ENCODE results near the gene ZNF101. TPM values are rescaled to one million over a fixed set of nuclear protein-coding genes. Genes with fewer than 3 reads are reported as not detected.

ZNF101 gene
- total RNA-seq, 1 donor from 2014 or later: 44.2 TPM

DNA sequence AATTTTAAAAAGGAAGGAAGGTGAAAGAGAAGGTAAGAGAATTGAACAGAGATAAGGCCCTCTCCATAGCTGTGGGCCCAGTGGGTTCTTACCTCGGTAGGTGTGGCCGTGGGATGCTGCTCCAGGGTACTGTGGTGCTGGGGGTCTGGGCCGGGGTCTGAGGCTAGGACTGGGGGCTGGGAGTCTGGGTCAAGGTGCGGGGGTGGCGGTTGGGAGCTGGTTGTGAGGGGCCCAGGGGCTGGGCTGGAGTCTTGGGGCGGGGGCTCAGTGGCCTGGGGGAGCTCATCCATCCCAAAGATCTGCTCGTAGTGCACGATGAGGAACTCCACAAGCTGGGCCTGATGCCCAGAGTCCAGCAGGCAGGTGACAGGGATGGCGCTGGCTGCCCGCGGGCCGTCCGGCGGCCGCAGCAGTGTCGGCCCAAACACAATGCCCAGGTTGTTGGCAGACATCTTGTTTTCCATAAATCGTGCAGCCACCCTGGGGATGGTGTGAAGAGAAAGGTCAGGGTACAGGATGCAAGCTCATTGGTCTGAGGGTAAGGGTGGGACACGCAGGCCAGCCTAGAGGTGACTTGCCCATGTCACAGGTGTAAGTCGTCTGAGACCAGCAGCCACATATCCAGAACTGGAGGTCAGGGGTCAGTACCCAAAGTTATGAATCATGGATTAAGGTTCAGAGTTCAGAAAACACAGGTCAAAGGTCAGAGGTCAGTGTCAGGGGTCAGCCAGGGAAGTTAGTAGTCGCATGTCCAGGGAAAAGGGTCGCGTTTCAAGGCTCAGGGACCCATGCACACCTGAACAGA is 34.7 kb upstream of the ZNF101 start:
- H3K27me3 Mint-ChIP-seq: no peaks in the 10 kb centered on the region
- intact Hi-C loops (cut with micrococcal nuclease): no loop called here
- peaks cover 9% of the 10 kb centered on the region for H3K4me1 Mint-ChIP-seq
- peaks cover 56% of the 10 kb centered on the region for H3K36me3 Mint-ChIP-seq (ENCODE audit: low read depth)
- no peak overlapping the region for H3K27ac Mint-ChIP-seq
- DNase-seq: no peak
- no peak overlapping the region for H3K4me3 Mint-ChIP-seq
- H3K9me3 Mint-ChIP-seq: no peaks in the 10 kb centered on the region

DNA sequence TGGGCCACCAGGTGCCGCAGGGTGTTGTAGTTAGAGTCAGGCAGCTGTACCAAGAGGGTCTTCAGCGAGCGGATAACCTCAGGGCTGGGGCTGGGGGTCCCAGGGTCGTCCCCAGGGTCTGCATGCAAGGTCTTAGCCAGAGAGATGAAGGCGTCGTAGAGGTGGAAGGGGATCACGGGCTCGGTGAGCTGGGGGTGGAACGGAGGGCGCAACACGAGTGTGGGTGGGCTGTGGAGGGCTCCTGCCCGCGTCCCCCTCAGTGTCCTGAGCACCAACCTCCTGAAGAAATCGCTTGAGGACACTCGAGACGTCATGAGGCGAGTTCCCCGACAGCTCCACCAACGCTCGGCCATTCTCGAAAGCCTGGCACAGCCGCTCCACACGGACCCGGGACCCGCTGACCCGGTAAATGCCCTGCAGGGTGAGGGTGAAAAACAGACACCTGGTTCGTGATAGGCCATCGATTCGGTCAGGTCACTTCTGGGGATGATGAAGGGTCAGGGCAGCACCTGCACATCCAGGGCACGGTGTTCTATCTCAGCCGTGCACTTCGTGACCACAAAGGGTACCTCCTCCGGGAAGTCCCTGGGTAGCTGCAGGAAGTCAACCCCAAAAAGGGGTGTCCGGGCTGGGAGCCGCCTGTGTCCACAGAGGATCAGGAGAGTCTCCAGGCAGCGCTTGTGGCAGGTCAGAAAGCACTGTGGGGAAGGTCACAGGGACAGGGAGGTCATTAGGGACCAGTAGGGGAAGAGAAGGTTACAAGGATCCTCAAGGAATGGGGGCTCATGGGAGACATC is 33.9 kb upstream of the ZNF101 start:
- intact Hi-C loops (cut with micrococcal nuclease): no loop called here
- Mint-ChIP-seq H3K27ac (no peak overlapping the region), H3K36me3 (ENCODE audit: low read depth) (peaks cover 55% of the 10 kb centered on the region)

DNA sequence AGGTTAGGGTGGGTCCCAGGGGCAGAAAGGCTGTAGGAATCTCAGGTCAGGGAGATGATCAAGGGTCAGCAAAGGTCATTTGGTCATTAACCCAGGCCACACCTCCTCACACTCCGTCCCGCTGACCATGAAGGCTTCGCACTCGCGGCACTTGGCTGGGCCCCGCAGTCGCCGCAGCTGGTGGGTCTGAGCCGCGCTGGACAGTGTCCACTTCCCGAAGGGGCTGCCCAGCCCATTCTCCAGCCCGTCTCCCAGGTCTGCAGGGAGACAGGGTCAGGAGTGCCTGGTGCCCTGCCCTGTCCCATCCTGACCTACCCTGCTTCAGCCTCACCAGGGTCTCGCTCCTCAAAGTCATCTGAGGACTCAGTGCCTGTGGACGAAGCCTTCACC is 33.3 kb upstream of the ZNF101 start:
- Mint-ChIP-seq H3K36me3 (ENCODE audit: low read depth) (peaks cover 60% of the 10 kb centered on the region), H3K27ac (no peak overlapping the region), H3K27me3 (no peaks in the 10 kb centered on the region), H3K4me3 (no peak overlapping the region), H3K4me1 (peaks cover 11% of the 10 kb centered on the region), H3K9me3 (no peaks in the 10 kb centered on the region)
- intact Hi-C loops (cut with micrococcal nuclease): no loop called here
- no peak for DNase-seq

More for the DNA sequence above, 33.9 kb upstream of the ZNF101 start:
- Mint-ChIP-seq H3K4me3 (no peak overlapping the region), H3K4me1 (peaks cover 9% of the 10 kb centered on the region), H3K27me3 (no peaks in the 10 kb centered on the region), H3K9me3 (no peaks in the 10 kb centered on the region)
- DNase-seq: no peak

DNA sequence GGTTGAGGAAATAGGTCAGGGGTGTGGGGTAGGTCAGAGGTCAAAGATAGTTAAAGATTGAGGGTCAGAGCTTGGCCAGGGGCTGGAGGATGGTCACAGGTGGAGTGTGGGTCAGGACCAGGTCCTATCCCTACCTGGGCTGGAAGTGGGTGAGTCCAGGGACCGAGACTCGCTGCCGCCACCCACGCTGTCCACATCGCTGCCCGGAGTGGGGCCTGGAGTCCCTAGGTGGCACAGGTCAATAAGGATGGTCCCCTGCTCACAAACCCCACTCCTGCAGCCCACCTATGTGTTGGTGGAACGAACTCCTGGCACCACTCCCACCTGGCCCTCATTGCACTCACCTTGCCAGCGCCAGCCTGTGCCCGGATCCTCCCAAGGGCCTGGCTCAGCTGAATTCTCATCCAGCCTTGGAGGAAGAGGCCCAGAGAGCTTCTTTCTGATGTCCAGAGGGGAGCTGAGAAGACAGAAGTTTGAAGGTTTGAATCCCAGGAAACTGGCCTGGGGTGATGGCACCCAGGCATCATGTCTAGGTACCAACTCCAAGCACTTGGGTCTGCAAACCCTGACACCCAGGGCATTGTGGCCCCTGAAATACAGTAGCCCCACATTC is 32.0 kb upstream of the ZNF101 start:
- Mint-ChIP-seq H3K9me3 (no peaks in the 10 kb centered on the region), H3K36me3 (ENCODE audit: low read depth) (peaks cover 58% of the 10 kb centered on the region), H3K27me3 (no peaks in the 10 kb centered on the region), H3K4me1 (peaks cover 11% of the 10 kb centered on the region), H3K4me3 (no peak overlapping the region), H3K27ac (no peak overlapping the region)
- no peak for DNase-seq
- intact Hi-C loops (cut with micrococcal nuclease): no loop called here

DNA sequence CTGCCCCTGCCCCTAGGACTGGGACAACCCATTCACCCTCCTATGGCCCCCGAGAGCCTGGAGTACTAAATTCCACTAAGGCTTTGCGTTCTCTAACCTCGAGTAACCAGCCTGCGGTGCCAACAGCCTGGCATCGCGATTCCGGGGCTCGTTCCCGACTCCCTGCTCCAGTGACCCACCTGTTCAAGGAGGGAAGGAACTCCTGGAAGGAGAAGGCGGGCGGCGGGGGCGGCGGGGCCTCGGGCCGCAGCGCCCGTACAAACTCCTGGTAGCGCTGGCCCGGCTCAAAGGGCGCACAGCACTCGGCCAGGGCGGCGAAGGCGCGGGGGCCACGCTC is 31.5 kb upstream of the ZNF101 start:
- peaks cover 15% of the 10 kb centered on the region for H3K4me1 Mint-ChIP-seq
- no peak overlapping the region for H3K27ac Mint-ChIP-seq
- no peak for DNase-seq
- no peaks in the 10 kb centered on the region for H3K27me3 Mint-ChIP-seq
- H3K4me3 Mint-ChIP-seq: no peak overlapping the region
- peaks cover 61% of the 10 kb centered on the region for H3K36me3 Mint-ChIP-seq (ENCODE audit: low read depth)
- intact Hi-C loops (cut with micrococcal nuclease): no loop called here
- no peaks in the 10 kb centered on the region for H3K9me3 Mint-ChIP-seq

DNA sequence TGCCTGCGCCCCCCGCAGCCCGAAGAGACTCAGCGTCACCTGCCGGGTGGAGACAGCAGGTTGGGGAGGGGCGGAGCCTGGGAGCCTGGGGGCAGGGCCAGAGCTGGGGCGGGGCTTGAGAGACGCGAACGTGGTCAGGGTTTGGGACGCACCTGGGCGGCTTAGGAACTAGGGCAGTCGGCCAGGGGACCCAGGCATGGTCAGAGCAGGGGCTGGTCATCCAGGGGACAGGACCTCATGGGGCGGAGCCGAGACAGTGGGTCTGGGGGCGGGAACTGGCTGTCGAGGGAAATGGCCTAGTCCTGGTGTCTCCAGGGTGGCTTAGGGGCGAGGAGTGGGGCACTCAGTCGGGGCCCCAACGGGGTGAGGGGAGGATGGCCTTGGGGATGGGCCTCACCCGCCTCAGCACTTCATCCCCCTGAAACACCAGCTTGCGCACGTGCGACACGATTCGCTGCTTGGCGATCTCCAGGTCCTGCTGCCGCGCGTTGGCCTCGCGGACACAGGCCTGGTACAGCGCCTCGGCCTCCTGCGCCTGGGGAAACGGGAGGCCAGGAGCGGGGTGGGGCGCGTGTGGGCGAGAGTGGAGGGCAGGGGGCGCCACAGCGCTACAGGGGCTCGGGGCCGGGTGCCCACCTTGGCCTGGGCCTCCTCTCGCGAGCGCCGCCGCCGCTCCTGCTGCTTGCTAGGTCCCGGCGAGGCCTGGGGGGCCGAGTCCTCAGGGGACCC is 31.0 kb upstream of the ZNF101 start:
- Mint-ChIP-seq H3K27ac (no peak overlapping the region), H3K4me3 (no peak overlapping the region), H3K27me3 (no peaks in the 10 kb centered on the region), H3K4me1 (peaks cover 18% of the 10 kb centered on the region), H3K9me3 (no peaks in the 10 kb centered on the region), H3K36me3 (ENCODE audit: low read depth) (peaks cover 60% of the 10 kb centered on the region)
- no peak for DNase-seq
- intact Hi-C loops (cut with micrococcal nuclease): no loop called here

DNA sequence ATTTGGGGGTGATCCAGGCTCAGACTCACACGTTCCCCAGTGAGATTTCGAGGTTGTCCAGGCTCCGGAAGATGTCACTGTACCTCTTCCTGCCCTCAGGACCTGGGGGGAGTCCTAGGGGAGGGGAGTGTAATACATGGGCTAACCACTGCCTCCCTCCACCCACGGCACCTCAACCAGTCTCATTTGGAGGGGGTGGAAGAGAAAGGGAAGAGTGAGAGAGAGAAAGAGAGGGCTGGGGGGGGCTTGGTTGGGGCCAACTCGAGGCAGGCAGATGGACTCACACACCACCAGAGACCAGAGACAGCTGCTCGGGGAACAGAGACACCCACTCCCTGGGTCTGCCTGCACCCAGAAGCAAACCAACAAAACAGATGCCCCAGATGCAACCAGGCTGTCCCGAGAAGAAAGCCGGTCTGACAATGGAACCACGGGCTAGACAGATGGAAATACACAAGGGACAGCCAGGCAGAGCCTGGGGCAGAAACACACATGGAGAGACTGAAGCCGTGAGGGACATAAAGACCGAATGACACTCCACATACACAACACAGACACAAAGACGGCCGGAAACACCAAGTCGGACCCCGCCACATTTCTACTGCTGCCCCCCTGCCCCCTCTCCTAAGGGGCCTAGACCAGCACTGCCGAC is 26.0 kb upstream of the ZNF101 start:
- H3K27me3 Mint-ChIP-seq: no peaks in the 10 kb centered on the region
- H3K27ac Mint-ChIP-seq: peak overlapping the region; percentile 94
- H3K36me3 Mint-ChIP-seq (ENCODE audit: low read depth): peaks cover 49% of the 10 kb centered on the region
- DNase-seq: peak; percentile 81
- H3K9me3 Mint-ChIP-seq: no peaks in the 10 kb centered on the region
- peaks cover 14% of the 10 kb centered on the region for H3K4me1 Mint-ChIP-seq
- H3K4me3 Mint-ChIP-seq: peak overlapping the region; percentile 98
- intact Hi-C loops (cut with micrococcal nuclease): loop anchor here (1.0 to 2.0 kb wide), 4 partner anchors 15 to 51 kb away; partner anchors contain the start of gene ATP13A1

DNA sequence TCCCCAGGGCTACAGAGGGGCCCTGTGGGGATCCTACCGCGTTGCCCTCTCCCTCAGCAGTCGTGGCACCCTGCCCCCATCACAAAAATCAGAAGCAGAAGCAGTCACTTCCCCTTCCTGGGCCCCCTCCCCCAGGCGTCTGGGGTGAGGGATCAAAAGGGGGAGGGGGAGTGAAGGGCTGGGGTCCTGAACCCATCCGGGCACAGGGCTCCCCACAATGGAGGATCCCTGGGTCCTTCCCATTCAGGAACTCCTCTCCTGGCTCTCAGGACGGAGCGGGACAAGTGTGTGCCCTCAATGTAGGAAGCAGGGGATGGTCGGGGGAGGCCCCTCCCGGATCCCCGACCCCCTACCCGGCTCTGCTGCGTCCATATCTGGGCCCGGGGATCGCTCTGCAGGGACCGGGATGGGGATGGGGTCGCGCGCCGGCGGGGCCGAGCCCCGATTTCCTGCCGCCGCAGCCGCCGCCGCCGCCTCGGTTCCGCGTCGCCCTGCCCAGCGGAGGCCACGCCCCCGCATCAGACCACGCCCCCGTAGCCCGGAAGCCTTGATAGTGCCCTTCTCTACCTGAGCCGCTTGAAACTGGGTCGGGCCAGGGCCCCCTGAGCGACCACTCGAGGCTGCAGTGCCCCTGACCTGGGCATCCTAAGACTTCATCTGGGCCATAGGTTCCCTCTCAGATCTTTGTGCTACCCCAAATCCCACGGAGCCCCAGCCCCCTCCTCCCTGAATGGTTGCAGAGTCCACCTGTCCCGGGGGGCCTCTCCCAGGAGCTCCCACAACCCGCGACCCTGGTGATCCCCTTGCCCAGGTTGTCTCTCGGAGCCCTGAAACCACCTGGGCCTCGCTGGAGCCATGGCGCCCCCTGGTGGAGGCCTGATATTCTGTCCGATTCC is 25.2 kb upstream of the ZNF101 start, which contains the start of gene GMIP:
GMIP (minus strand) TSS at position 500 of the 896 bp plus-strand sequence; CDS start at position 372, 128 bp downstream.
- intact Hi-C loops (cut with micrococcal nuclease): loop anchor here (1.0 to 2.0 kb wide), 3 partner anchors 45 to 111 kb away; no protein-coding TSS in a partner anchor
- peak within 1 kb of the TSS; percentile 94 for H3K27ac Mint-ChIP-seq
- no peaks in the 10 kb centered on the region for H3K27me3 Mint-ChIP-seq
- H3K36me3 Mint-ChIP-seq (ENCODE audit: low read depth): peaks cover 48% of the 10 kb centered on the region
- H3K4me3 Mint-ChIP-seq: peak within 1 kb of the TSS; percentile 98
- DNase-seq: peak; percentile 96
- no peaks in the 10 kb centered on the region for H3K9me3 Mint-ChIP-seq
- H3K4me1 Mint-ChIP-seq: peaks cover 14% of the 10 kb centered on the region

DNA sequence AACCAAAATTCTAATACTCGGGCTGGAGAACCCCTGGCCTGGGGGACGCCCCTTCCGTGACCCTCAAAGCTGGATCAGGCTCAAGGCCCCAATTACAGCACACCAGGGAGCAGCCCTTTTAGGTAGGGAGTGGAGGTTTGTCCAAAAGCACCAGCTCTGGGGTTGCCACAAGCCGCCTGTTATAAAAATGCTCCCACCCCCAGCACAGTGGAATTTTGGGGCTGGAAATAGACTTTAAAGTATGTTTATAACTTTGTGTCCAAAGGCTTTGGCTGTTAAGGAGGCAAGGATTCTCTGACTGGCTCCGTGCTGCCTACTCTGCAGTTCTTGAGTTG is 24.6 kb upstream of the ZNF101 start:
- peak overlapping the region; percentile 94 for H3K27ac Mint-ChIP-seq
- H3K4me3 Mint-ChIP-seq: peak overlapping the region; percentile 98
- intact Hi-C loops (cut with micrococcal nuclease): loop anchor here (1.0 kb wide), 1 partner anchor 112 kb away; no protein-coding TSS in a partner anchor
- H3K36me3 Mint-ChIP-seq (ENCODE audit: low read depth): peaks cover 49% of the 10 kb centered on the region
- no peak for DNase-seq
- no peaks in the 10 kb centered on the region for H3K9me3 Mint-ChIP-seq
- H3K27me3 Mint-ChIP-seq: no peaks in the 10 kb centered on the region
- H3K4me1 Mint-ChIP-seq: peaks cover 14% of the 10 kb centered on the region

DNA sequence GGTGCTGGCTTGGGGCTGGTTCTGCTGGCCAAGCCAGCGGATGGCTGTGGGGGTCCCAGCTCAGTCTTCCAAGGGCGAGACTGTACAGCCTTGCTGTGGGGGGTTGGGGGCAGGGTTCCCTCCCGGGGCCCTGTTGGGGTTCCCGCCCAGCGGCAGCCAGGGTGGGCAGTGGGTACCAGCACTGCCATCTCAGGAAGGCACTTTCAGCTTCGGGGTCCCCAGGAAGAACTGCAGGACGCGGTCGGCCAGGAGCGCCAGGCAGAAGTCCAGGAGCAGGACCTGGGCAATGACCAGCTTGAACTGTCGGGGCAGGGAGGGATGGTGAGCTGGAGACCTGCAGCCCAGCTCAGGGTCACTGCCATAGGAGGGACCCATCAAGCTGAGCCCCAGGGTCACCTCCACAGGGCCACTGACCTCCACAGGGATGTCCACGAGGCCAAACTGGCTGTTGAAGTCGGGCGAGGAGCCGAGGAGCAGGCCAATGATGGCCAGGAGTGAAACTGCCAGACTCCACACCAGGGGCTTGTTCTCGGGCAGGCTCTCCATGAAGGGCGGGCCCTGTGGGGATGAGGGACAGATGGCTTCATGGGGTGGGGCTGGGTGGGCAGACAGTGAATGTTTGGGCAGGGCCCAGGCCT is 23.3 kb upstream of the ZNF101 start:
- no peak for DNase-seq
- Mint-ChIP-seq H3K27ac (no peak overlapping the region), H3K4me1 (peaks cover 12% of the 10 kb centered on the region), H3K9me3 (no peaks in the 10 kb centered on the region), H3K4me3 (no peak overlapping the region), H3K36me3 (ENCODE audit: low read depth) (peaks cover 49% of the 10 kb centered on the region), H3K27me3 (no peaks in the 10 kb centered on the region)
- intact Hi-C loops (cut with micrococcal nuclease): no loop called here

DNA sequence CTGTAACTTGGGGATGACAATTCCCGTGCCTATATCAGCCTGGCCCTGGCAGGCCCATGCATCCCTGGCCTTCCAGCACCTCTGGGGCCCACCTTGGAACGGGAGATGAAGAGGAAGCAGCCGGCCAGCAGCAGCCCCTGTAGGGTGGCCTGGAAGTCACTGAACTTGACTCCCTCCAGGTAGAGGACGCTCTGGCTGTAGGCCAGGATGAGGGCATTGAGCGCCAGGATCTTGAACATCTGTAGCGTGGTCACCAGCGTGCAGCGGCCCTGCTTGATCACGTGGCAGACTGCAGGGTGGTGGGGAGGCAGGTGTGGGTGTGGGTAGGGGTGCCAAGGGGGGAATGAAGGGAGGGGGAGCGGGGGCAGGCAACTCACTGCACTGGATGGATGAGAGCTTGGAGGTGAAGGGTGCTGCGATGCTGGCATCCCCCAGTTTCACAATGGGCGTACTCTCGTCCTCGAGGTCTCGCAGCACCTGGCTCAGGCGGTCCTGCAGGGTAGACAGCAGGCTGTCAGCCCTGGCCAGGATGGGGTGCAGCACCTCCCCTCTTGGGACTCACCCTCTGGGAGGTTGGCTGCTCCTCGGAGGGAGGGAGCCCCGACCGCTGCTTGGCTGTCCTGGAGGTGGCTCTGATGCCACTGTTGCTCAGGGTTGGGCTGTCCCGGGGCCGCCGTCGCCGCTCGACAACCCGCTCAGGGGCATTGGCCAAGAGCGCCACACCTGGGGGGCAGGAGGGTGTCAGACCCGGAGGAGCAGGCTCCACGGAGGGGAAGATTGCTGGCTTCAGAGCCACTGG is 21.4 kb upstream of the ZNF101 start:
- Mint-ChIP-seq H3K27ac (no peak overlapping the region), H3K4me1 (peaks cover 8% of the 10 kb centered on the region), H3K4me3 (no peak overlapping the region), H3K9me3 (no peaks in the 10 kb centered on the region), H3K36me3 (ENCODE audit: low read depth) (peaks cover 57% of the 10 kb centered on the region), H3K27me3 (no peaks in the 10 kb centered on the region)
- intact Hi-C loops (cut with micrococcal nuclease): no loop called here
- no peak for DNase-seq
